Thyroid gland (tissue), 4 donors: ENCODE measurements around the gene OLFM1. TPM values are rescaled to one million over a fixed set of nuclear protein-coding genes. Genes with fewer than 3 reads are reported as not detected.

ENCODE experiments used
- DNase-seq, 2 donors: peaks; one replicate each; pipeline ENCODE4 v3.0.0-alpha.2; 2019
- H3K27ac ChIP-seq, 3 donors: fragments of 200-600 bp; sonication (generic); 1 replicate in 2 of 3; 2 replicates in 1 of 3; pipeline ENCODE4 v1.5.1; 2016 to 2019; ENCODE audit warnings: mild to moderate bottlenecking in 1 of 3, moderate library complexity in 1 of 3
- H3K27me3 ChIP-seq: fragments of 200-600 bp; sonication (generic); one replicate; pipeline ENCODE4 v1.5.1; 2019
- H3K36me3 ChIP-seq, 2 donors: fragments of 200-600 bp; sonication (generic); one replicate each; pipeline ENCODE4 v1.5.1; 2016 to 2019
- H3K4me1 ChIP-seq, 2 donors: fragments of 200-600 bp; sonication (generic); one replicate each; pipeline ENCODE4 v1.5.1; 2017 to 2019
- H3K4me3 ChIP-seq, 3 donors: fragments of 200-600 bp; sonication (generic); replicated peaks in 1 of 3; 1 replicate in 2 of 3; 2 replicates in 1 of 3; pipeline ENCODE4 v1.5.1; 2016; ENCODE audit warnings: mild to moderate bottlenecking in 1 of 3
- H3K9me3 ChIP-seq: fragments of 200-600 bp; sonication (generic); one replicate; pipeline ENCODE4 v1.5.1; 2017
- CTCF ChIP-seq, 6 experiments: fragments of 200-600 bp in 3 of 6; fragments of 450-650 bp in 3 of 6; sonication (generic) in 3 of 6; IDR thresholded peaks; one replicate each; pipeline ENCODE4 v1.5.1; 2016 to 2019; ENCODE audit warnings: antibody characterized with exemption in 6 of 6, mild to moderate bottlenecking in 2 of 6, inconsistent platforms in 1 of 6, moderate library complexity in 1 of 6
- POLR2A ChIP-seq, 2 donors: fragments of 450-650 bp; IDR thresholded peaks; one replicate each; pipeline ENCODE4 v1.6.1; 2017; ENCODE audit warnings: antibody characterized with exemption in 2 of 2, mild to moderate bottlenecking in 2 of 2, moderate library complexity in 1 of 2
- WGBS, 2 donors: methylation state at CpG; one replicate each; pipeline ENCODE4 v1.1.5; 2017; 5-methylcytosine and 5-hydroxymethylcytosine counted together
- intact Hi-C: fragments of 100-400 bp; cut with DNase I; formaldehyde crosslinking; loops from one replicate; pipeline ENCODE4 v1.15.1; 2023
- total RNA-seq, 4 donors: library from RNA; depleted of rRNA; stranded (reverse); fragments of >200 nt; gene quantifications; one replicate each; pipeline ENCODE4 v1.2.3, GENCODE V29; 2016

The OLFM1 gene
- total RNA-seq, 4 donors from 2014 or later, result 7.2 to 25.8 (median 17.4) TPM

- no peaks in the 10 kb centered on the region for H3K36me3 ChIP-seq
- no peak for DNase-seq
- TF ChIP-seq POLR2A (IDR thresholded peaks at IDR 0.05) (no peak), CTCF (IDR thresholded peaks at IDR 0.05) (no peak)
- no peaks in the 10 kb centered on the region for H3K27me3 ChIP-seq
- 91% methylated on average over 5 of the region's 5 CpGs for WGBS, 2 donors
- no peak overlapping the region for H3K4me3 ChIP-seq
- H3K27ac ChIP-seq, result no peak overlapping the region
- H3K4me1 ChIP-seq, result no peaks in the 10 kb centered on the region
- no peaks in the 10 kb centered on the region for H3K9me3 ChIP-seq
- intact Hi-C loops, result no loop called here
Observed at GRCh38 chr9:135047521-135047920, 39.9 kb upstream of the OLFM1 start.

- DNase-seq, result no peak
- Histone ChIP-seq H3K27me3 (no peaks in the 10 kb centered on the region), H3K27ac (no peak overlapping the region), H3K36me3 (no peaks in the 10 kb centered on the region), H3K4me1 (no peaks in the 10 kb centered on the region), H3K4me3 (no peak overlapping the region), H3K9me3 (no peaks in the 10 kb centered on the region)
- TF ChIP-seq POLR2A (IDR thresholded peaks at IDR 0.05) (no peak), CTCF (IDR thresholded peaks at IDR 0.05) (no peak)
- 74 to 79% methylated on average over 11 of the region's 11 CpGs for WGBS, 2 donors
- intact Hi-C loops, result no loop called here
Observed at GRCh38 chr9:135048046-135048757, 39.3 kb upstream of the OLFM1 start.

GRCh38 chr9:135048758-135049444 is 38.6 kb upstream of the OLFM1 start:
- H3K36me3 ChIP-seq, result no peaks in the 10 kb centered on the region
- H3K4me1 ChIP-seq, result no peaks in the 10 kb centered on the region
- no peak for TF ChIP-seq CTCF (IDR thresholded peaks at IDR 0.05)
- no peak for TF ChIP-seq POLR2A (IDR thresholded peaks at IDR 0.05)
- H3K4me3 ChIP-seq, result no peak overlapping the region
- H3K27ac ChIP-seq, result no peak overlapping the region
- intact Hi-C loops, result no loop called here
- no peaks in the 10 kb centered on the region for H3K9me3 ChIP-seq
- H3K27me3 ChIP-seq, result no peaks in the 10 kb centered on the region
- 63 to 73% methylated on average over 17 of the region's 17 CpGs for WGBS, 2 donors
- no peak for DNase-seq

- H3K27me3 ChIP-seq, result no peaks in the 10 kb centered on the region
- H3K9me3 ChIP-seq, result no peaks in the 10 kb centered on the region
- no peak overlapping the region for H3K27ac ChIP-seq
- intact Hi-C loops, result no loop called here
- WGBS, 2 donors, result 54 to 88% methylated on average over 7 of the region's 7 CpGs
- TF ChIP-seq POLR2A (IDR thresholded peaks at IDR 0.05), result no peak
- TF ChIP-seq CTCF (IDR thresholded peaks at IDR 0.05), result no peak
- no peaks in the 10 kb centered on the region for H3K4me1 ChIP-seq
- no peak for DNase-seq
- no peak overlapping the region for H3K4me3 ChIP-seq
- no peaks in the 10 kb centered on the region for H3K36me3 ChIP-seq
Observed at GRCh38 chr9:135049460-135049859, 38.0 kb upstream of the OLFM1 start.
